ENCODE results near the gene TESMIN. TPM values are rescaled to one million over a fixed set of nuclear protein-coding genes. Genes with fewer than 3 reads are reported as not detected.

TESMIN gene
- total and polyA plus RNA-seq, 2 of the 13 experiments (the other 11 are each of a cell fraction or from before 2014, with no cell fraction given): 0.15 to 0.45 TPM

DNA sequence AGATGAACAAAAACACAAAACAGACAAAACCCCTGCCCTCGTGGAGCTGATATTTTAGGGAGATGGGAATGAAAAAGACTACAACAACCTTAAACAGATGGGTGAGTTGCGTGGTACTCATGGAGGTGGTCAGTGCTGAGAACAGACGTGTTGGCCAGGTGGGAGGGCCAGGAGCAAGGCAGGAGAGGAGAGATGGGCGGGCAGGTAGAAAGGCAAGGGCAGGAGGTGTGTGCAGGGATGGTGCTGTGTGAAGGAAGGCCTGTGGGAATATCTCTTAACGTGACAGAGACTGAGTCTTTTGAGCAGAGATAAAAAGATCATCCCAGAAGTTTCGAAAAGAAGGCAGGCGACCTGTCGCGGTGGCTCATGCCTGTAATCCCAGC, 59.9 kb downstream of the TESMIN start:
- H3K4me2 ChIP-seq (ENCODE audit: low read depth, low read length): no peak overlapping the region
- H3K9ac ChIP-seq (ENCODE audit: insufficient read depth, low read depth, low read length): no peak overlapping the region
- no peak overlapping the region for H2AFZ ChIP-seq (ENCODE audit: low read length)
- DNase-seq (ENCODE audit: low spot score) (no peak), ATAC-seq (no peak), FAIRE-seq (no peak)
- CTCF ChIA-PET (ENCODE audit: low intra/inter-chr PET ratio, low total read pairs): no interaction called here
- H3K27me3 ChIP-seq (ENCODE audit: control insufficient read depth in 1 of 2, insufficient read depth in 2 of 2, low read length in 2 of 2): peaks cover 6 to 47% of the 10 kb centered on the region in 2 experiments
- no TSS peak for BruUV-seq (replicated peaks)
- no peak overlapping the region for H3K27ac ChIP-seq (ENCODE audit: extremely low read length, insufficient read depth, low read length)
- no peak overlapping the region for H3K4me3 ChIP-seq (replicated peaks in 1 of 3; ENCODE audit: insufficient read depth in 1 of 3, low read depth in 2 of 3, low read length in 3 of 3)
- POLR2A ChIA-PET: no interaction called here
- no peak for TF ChIP-seq YEATS4 (CRISPR knock-in tag; IDR thresholded peaks at IDR 0.05; ENCODE audit: borderline replicate concordance)
- no peak for TF ChIP-seq HMG20B (CRISPR knock-in tag; conservative IDR thresholded peaks at IDR 0.05)
- no peak for TF ChIP-seq HIVEP1 (CRISPR knock-in tag; IDR thresholded peaks at IDR 0.05)
- H3K79me2 ChIP-seq (ENCODE audit: insufficient read depth, low read length): no peaks in the 10 kb centered on the region
- H3K4me1 ChIP-seq (ENCODE audit: insufficient read depth, low read length): peaks cover 8% of the 10 kb centered on the region; the same call in 1 of the 2 replicates
- H3K9me3 ChIP-seq (ENCODE audit: low read length): no peaks in the 10 kb centered on the region
- 49% methylated on average over 9 of the region's 9 CpGs for WGBS (ENCODE audit: low lambda C conversion rate)
- in situ Hi-C loops (cut with HindIII; ENCODE audit: extremely low pct_ligation_motif_present, low pct_unique_long_range_greater_than_20kb) (no loop called here), intact Hi-C loops (cut with micrococcal nuclease; ENCODE audit: unreplicated experiment) (no loop called here)
- H4K20me1 ChIP-seq (ENCODE audit: insufficient read depth, low read length): no peaks in the 10 kb centered on the region
- no peaks in the 10 kb centered on the region for H3K36me3 ChIP-seq (replicated peaks in 1 of 2; ENCODE audit: control insufficient read depth in 1 of 2, insufficient read depth in 2 of 2, low read length in 2 of 2)

GRCh38 chr11:68690671-68691401, 60.5 kb downstream of the TESMIN start:
- ATAC-seq: no peak
- no peak overlapping the region for H2AFZ ChIP-seq (ENCODE audit: low read length)
- no TSS peak for BruUV-seq (replicated peaks)
- no peak overlapping the region for H3K4me2 ChIP-seq (ENCODE audit: low read depth, low read length)
- H3K4me3 ChIP-seq (replicated peaks in 1 of 3; ENCODE audit: insufficient read depth in 1 of 3, low read depth in 2 of 3, low read length in 3 of 3): no peak overlapping the region
- peaks cover 8 to 53% of the 10 kb centered on the region in 2 experiments for H3K27me3 ChIP-seq (ENCODE audit: control insufficient read depth in 1 of 2, insufficient read depth in 2 of 2, low read length in 2 of 2)
- no peak for FAIRE-seq
- no peak for DNase-seq (ENCODE audit: low spot score)
- ChIA-PET POLR2A (no interaction called here), CTCF (ENCODE audit: low intra/inter-chr PET ratio, low total read pairs) (no interaction called here)
- in situ Hi-C loops (cut with HindIII; ENCODE audit: extremely low pct_ligation_motif_present, low pct_unique_long_range_greater_than_20kb) (no loop called here), intact Hi-C loops (cut with micrococcal nuclease; ENCODE audit: unreplicated experiment) (no loop called here)
- no peaks in the 10 kb centered on the region for H3K36me3 ChIP-seq (replicated peaks in 1 of 2; ENCODE audit: control insufficient read depth in 1 of 2, insufficient read depth in 2 of 2, low read length in 2 of 2)
- no peak overlapping the region for H3K9ac ChIP-seq (ENCODE audit: insufficient read depth, low read depth, low read length)
- 54% methylated on average over 16 of the region's 16 CpGs for WGBS (ENCODE audit: low lambda C conversion rate)
- H3K79me2 ChIP-seq (ENCODE audit: insufficient read depth, low read length): no peaks in the 10 kb centered on the region
- H3K4me1 ChIP-seq (ENCODE audit: insufficient read depth, low read length): peaks cover 8% of the 10 kb centered on the region; the same call in 1 of the 2 replicates
- H3K9me3 ChIP-seq (ENCODE audit: low read length): no peaks in the 10 kb centered on the region
- H4K20me1 ChIP-seq (ENCODE audit: insufficient read depth, low read length): no peaks in the 10 kb centered on the region
- no peak overlapping the region for H3K27ac ChIP-seq (ENCODE audit: extremely low read length, insufficient read depth, low read length)
- TF ChIP-seq PTBP1 (IDR thresholded peaks at IDR 0.05; ENCODE audit: low read depth, low read length, poor library complexity, severe bottlenecking): no peak
- peak; percentile 86 for TF ChIP-seq MAFF (IDR thresholded peaks at IDR 0.05; ENCODE audit: low read depth, low read length)
- TF ChIP-seq CREBL2 (CRISPR knock-in tag; IDR thresholded peaks at IDR 0.05; ENCODE audit: borderline replicate concordance): no peak
- no peak for TF ChIP-seq ZNF383 (CRISPR knock-in tag; IDR thresholded peaks at IDR 0.05; ENCODE audit: borderline replicate concordance)
- TF ChIP-seq MAFK (conservative IDR thresholded peaks at IDR 0.05 in 1 of 2, IDR thresholded peaks at IDR 0.05 in 1 of 2; ENCODE audit: low read length in 2 of 2): peak; percentile 86 to 93
- TF ChIP-seq MLLT10 (CRISPR knock-in tag; IDR thresholded peaks at IDR 0.05): no peak
- no peak for TF ChIP-seq FOSL1 (CRISPR knock-in tag; IDR thresholded peaks at IDR 0.05; ENCODE audit: borderline replicate concordance)
- TF ChIP-seq RARG (CRISPR knock-in tag; IDR thresholded peaks at IDR 0.05; ENCODE audit: low read depth): no peak
- TF ChIP-seq ZNF503 (CRISPR knock-in tag; IDR thresholded peaks at IDR 0.05): no peak
- TF ChIP-seq ZNF256 (CRISPR knock-in tag; conservative IDR thresholded peaks at IDR 0.05): no peak
- TF ChIP-seq TFE3 (CRISPR knock-in tag; IDR thresholded peaks at IDR 0.05): no peak

All from HepG2 (cell line).